A549 (cell line): ENCODE data around the gene ABCC3. TPM values are rescaled to one million over a fixed set of nuclear protein-coding genes. Genes with fewer than 3 reads are reported as not detected.

Experiments used
- ATAC-seq, 2 experiments: fragments of 200-7000 bp in 1 of 2; fragments of >200 bp in 1 of 2; cut with Nextera tagmentation in 1 of 2; cut with Tn5 transposase in 1 of 2; 3 replicates each; pipeline versions ENCODE4 v1.8.0 to v1.9.1; 2018 to 2020; ENCODE audit warnings: mild to moderate bottlenecking in 1 of 2, moderate library complexity in 1 of 2
- CTCF ChIA-PET: fragments of 300-600 bp; sonication (Branson Sonifier 250); formaldehyde crosslinking; extraction: SDS; loops from one replicate; lab custom pipeline; 2021; ENCODE audit warnings: antibody characterized with exemption, inconsistent platforms; lab: Yijun Ruan, JAX
- POLR2A ChIA-PET: fragments of 350-600 bp; formaldehyde crosslinking; extraction: SDS; loops from one replicate; lab custom pipeline; 2021; ENCODE audit warnings: antibody characterized with exemption, inconsistent platforms; lab: Yijun Ruan, JAX
- DNase-seq, 2 experiments: peaks; one replicate each; pipeline versions ENCODE4 v3.0.0 to v3.0.0-alpha.2; 2011 to 2016; ENCODE audit warnings: low read depth in 1 of 2, low spot score in 1 of 2
- FAIRE-seq: peaks from 2 replicates; lab custom pipeline; 2011; peaks lifted over from hg19 to GRCh38; lab: Jason Lieb, UNC
- H3K27ac ChIP-seq, 2 experiments: fragments of >200 bp; sonication (Bioruptor Twin); formaldehyde crosslinking; 3 replicates each; pipeline ENCODE4 v1.5.1; 2016 to 2017
- H3K4me1 ChIP-seq: fragments of >200 bp; sonication (Bioruptor Twin); formaldehyde crosslinking; 3 replicates; pipeline ENCODE4 v1.6.1; 2016
- H3K4me2 ChIP-seq: fragments of >200 bp; sonication (Bioruptor Twin); formaldehyde crosslinking; 3 replicates; pipeline ENCODE4 v1.6.1; 2016
- H3K4me3 ChIP-seq: fragments of >200 bp; sonication (Bioruptor Twin); formaldehyde crosslinking; 3 replicates; pipeline ENCODE4 v1.5.1; 2016
- H3K9me3 ChIP-seq: fragments of >200 bp; sonication (Bioruptor Twin); formaldehyde crosslinking; 3 replicates; pipeline ENCODE4 v1.6.1; 2016
- BCL3 ChIP-seq: fragments of >200 bp; sonication (Bioruptor Twin); formaldehyde crosslinking; IDR thresholded peaks from 3 replicates; pipeline ENCODE4 v1.6.1; 2016
- CHD2 ChIP-seq: fragments of 150-350 bp; IDR thresholded peaks from 2 replicates; pipeline ENCODE4 v1.6.1; 2014; ENCODE audit warnings: low read length; ENCODE audit not compliant: partially characterized antibody
- E2F6 ChIP-seq: IDR thresholded peaks from 2 replicates; pipeline ENCODE4 v1.6.1; 2012; ENCODE audit warnings: low read depth, borderline replicate concordance
- EHF ChIP-seq: fragments of 250-450 bp; sonication (Bioruptor Pico); IDR thresholded peaks from 2 replicates; pipeline ENCODE4 v1.5.0; 2020; ENCODE audit warnings: mild to moderate bottlenecking
- ELK1 ChIP-seq: fragments of 150-350 bp; IDR thresholded peaks from 2 replicates; pipeline ENCODE4 v1.6.1; 2014; ENCODE audit warnings: low read depth, mild to moderate bottlenecking, low read length
- ESRRA ChIP-seq: fragments of 150-350 bp; IDR thresholded peaks from 2 replicates; pipeline ENCODE4 v1.6.1; 2014; ENCODE audit warnings: mild to moderate bottlenecking, low read length, borderline replicate concordance
- FOSL2 ChIP-seq, 2 experiments: fragments of 450-650 bp in 1 of 2; fragments of >200 bp in 1 of 2; sonication (Bioruptor Twin) in 1 of 2; formaldehyde crosslinking; IDR thresholded peaks; 2 replicates each; pipeline versions ENCODE4 v1.5.0 to v1.6.1; 2016 to 2020; ENCODE audit warnings: mild to moderate bottlenecking in 1 of 2, moderate library complexity in 1 of 2
- JUN ChIP-seq, 2 experiments: fragments of >200 bp; sonication (Bioruptor Twin); formaldehyde crosslinking; IDR thresholded peaks; 2 replicates in 1 of 2; 3 replicates in 1 of 2; pipeline ENCODE4 v1.6.1; 2016 to 2017
- MAFK ChIP-seq: fragments of 450-650 bp; IDR thresholded peaks from 2 replicates; pipeline ENCODE4 v1.6.1; 2014; ENCODE audit not compliant: partially characterized antibody
- NR3C1 ChIP-seq: fragments of >200 bp; sonication (Bioruptor Twin); formaldehyde crosslinking; IDR thresholded peaks from 3 replicates; pipeline ENCODE4 v1.6.1; 2017
- PHF8 ChIP-seq: fragments of 200-600 bp; sonication (generic); IDR thresholded peaks from 2 replicates; pipeline ENCODE4 v1.6.1; 2016; ENCODE audit warnings: low read depth, mild to moderate bottlenecking, antibody characterized with exemption, moderate library complexity, borderline replicate concordance
- RAD21 ChIP-seq, 2 experiments: fragments of >200 bp in 1 of 2; sonication (Bioruptor Twin) in 1 of 2; formaldehyde crosslinking in 1 of 2; IDR thresholded peaks in 1 of 2; conservative IDR thresholded peaks in 1 of 2; 2 replicates in 1 of 2; 3 replicates in 1 of 2; pipeline ENCODE4 v1.6.1; 2012 to 2018; ENCODE audit warnings: inconsistent platforms in 1 of 2
- USF2 ChIP-seq: fragments of 450-650 bp; IDR thresholded peaks from 2 replicates; pipeline ENCODE4 v1.6.1; 2014; ENCODE audit warnings: antibody characterized with exemption
- ZFP36 ChIP-seq: fragments of 450-650 bp; IDR thresholded peaks from 2 replicates; pipeline ENCODE4 v1.6.1; 2014; ENCODE audit warnings: borderline replicate concordance; ENCODE audit not compliant: partially characterized antibody
- ZNF302 ChIP-seq: fragments of 250-450 bp; sonication (Bioruptor Pico); IDR thresholded peaks from 2 replicates; pipeline ENCODE4 v1.9.0; 2021; ENCODE audit warnings: inconsistent platforms, mild to moderate bottlenecking, moderate library complexity
- WGBS: methylation state at CpG from one replicate; pipeline ENCODE4 v1.1.6; 2017; ENCODE audit errors: missing lambda C conversion rate; 5-methylcytosine and 5-hydroxymethylcytosine counted together
- polyA plus RNA-seq, 4 experiments: library from polyadenylated mRNA; depleted of rRNA in 3 of 4; stranded (reverse); fragments of >200 nt; fragmentation: RNase III in 1 of 4; extraction: RNeasy Plus Mini Kit Qiagen cat#74134 plus additional on column Dnase treatment in 1 of 4; gene quantifications; 2 replicates in 3 of 4; 3 replicates in 1 of 4; pipeline ENCODE4 v1.2.3, GENCODE V29; 2011 to 2017
- TF ChIP-seq, protein P1 (sequence below): fragments of 250-450 bp; sonication (Bioruptor Pico); IDR thresholded peaks from 2 replicates; pipeline ENCODE4 v1.5.0; 2020; ENCODE audit warnings: low read depth, mild to moderate bottlenecking, moderate library complexity
- TF ChIP-seq, protein P2 (sequence below): IDR thresholded peaks from 2 replicates; pipeline ENCODE4 v1.6.1; 2012
- TF ChIP-seq, protein P3 (sequence below): fragments of 250-450 bp; sonication (Bioruptor Pico); IDR thresholded peaks from 2 replicates; pipeline ENCODE4 v1.5.0; 2021; ENCODE audit warnings: mild to moderate bottlenecking, moderate library complexity, borderline replicate concordance
- TF ChIP-seq, protein P4 (sequence below): fragments of 200-600 bp; sonication (generic); IDR thresholded peaks from 2 replicates; pipeline ENCODE4 v1.6.1; 2016; ENCODE audit warnings: antibody characterized with exemption, mild to moderate bottlenecking, moderate library complexity

Gene ABCC3
- polyA plus RNA-seq, 2 of the 4 experiments (the other 2 are of a cell fraction), result 248 to 342 TPM

DNA sequence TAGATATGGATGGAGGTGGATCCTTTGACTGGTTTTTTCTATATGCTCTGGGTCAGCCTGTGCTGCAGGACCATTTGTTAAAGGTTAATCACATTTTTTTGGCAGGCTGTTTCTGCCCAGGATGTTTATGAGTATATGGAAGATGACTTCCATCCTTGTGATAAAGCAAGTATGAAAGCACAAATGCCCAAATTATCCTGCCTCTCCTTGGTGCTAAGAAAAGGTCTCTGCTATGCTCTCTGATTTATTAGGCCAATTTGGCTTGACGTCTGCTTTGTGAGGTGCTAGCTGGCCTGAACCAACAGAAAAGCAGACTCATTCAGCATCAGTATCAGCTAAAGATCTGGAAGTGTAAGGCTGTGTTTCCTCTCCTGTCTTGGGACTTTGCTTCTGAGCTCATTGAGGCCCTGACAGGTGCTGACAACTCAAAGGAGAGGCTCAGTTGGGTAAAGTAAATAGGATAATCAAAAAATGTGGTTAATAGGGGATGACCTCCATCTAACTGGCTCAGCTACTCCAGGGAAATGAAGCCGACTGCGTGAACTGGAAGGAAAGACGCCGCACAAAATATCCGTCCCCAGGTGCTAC lies 57.9 kb downstream of the ABCC3 start (continued):
- TF ChIP-seq, protein P1, sequence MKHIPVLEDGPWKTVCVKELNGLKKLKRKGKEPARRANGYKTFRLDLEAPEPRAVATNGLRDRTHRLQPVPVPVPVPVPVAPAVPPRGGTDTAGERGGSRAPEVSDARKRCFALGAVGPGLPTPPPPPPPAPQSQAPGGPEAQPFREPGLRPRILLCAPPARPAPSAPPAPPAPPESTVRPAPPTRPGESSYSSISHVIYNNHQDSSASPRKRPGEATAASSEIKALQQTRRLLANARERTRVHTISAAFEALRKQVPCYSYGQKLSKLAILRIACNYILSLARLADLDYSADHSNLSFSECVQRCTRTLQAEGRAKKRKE, result peak; percentile 5; the same call in 1 of the 2 replicates
- TF ChIP-seq BCL3 (0 out of 3 replicates have a peak, but pooled peaks have one; percentile 10), E2F6 (no peak; the same call in 1 of the 2 replicates), MAFK (no peak), RAD21 (conservative IDR thresholded peaks at IDR 0.05 in 1 of 2, IDR thresholded peaks at IDR 0.05 in 1 of 2) (0 out of 5 replicates have a peak, but pooled peaks of 1 of the 2 experiments have one; percentile 9), ELK1 (no peak)
- TF ChIP-seq, protein P2, sequence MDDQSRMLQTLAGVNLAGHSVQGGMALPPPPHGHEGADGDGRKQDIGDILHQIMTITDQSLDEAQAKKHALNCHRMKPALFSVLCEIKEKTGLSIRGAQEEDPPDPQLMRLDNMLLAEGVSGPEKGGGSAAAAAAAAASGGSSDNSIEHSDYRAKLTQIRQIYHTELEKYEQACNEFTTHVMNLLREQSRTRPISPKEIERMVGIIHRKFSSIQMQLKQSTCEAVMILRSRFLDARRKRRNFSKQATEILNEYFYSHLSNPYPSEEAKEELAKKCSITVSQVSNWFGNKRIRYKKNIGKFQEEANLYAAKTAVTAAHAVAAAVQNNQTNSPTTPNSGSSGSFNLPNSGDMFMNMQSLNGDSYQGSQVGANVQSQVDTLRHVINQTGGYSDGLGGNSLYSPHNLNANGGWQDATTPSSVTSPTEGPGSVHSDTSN, result no peak

GRCh38 chr17:50693036-50693682 lies 58.5 kb downstream of the ABCC3 start:
- H3K4me1 ChIP-seq, result peaks cover 98% of the 10 kb centered on the region
- POLR2A ChIA-PET, result interaction anchor here (0.6 to 10.9 kb wide), 13 partner anchors 9 to 145 kb away, joined by 3 to 147 read pairs (median 10); partner anchors contain the start of genes ABCC3, CACNA1G and LUC7L3
- under 1% methylated on average over 5 of the region's 5 CpGs for WGBS
- FAIRE-seq (peak; percentile 98), ATAC-seq (peak; percentile 23 to 70), DNase-seq (peak; percentile 78 to 92)
- H3K27ac ChIP-seq, result peak overlapping the region; percentile 97 to 98
- H3K4me2 ChIP-seq, result peak overlapping the region; percentile 77
- H3K9me3 ChIP-seq, result no peaks in the 10 kb centered on the region
- peak overlapping the region; percentile 17 for H3K4me3 ChIP-seq
- CTCF ChIA-PET, result interaction anchor here (0.6 to 52.6 kb wide), 9 partner anchors 11 to 503 kb away, joined by 3 to 2097 read pairs (median 6); partner anchors contain the start of genes ABCC3 and SPATA20
- TF ChIP-seq ESRRA, result no peak
- TF ChIP-seq EHF (CRISPR knock-in tag), result no peak
- TF ChIP-seq, protein P3, sequence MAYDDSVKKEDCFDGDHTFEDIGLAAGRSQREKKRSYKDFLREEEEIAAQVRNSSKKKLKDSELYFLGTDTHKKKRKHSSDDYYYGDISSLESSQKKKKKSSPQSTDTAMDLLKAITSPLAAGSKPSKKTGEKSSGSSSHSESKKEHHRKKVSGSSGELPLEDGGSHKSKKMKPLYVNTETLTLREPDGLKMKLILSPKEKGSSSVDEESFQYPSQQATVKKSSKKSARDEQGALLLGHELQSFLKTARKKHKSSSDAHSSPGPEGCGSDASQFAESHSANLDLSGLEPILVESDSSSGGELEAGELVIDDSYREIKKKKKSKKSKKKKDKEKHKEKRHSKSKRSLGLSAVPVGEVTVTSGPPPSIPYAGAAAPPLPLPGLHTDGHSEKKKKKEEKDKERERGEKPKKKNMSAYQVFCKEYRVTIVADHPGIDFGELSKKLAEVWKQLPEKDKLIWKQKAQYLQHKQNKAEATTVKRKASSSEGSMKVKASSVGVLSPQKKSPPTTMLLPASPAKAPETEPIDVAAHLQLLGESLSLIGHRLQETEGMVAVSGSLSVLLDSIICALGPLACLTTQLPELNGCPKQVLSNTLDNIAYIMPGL (CRISPR knock-in tag), result no peak
- TF ChIP-seq, protein P1, result no peak
- TF ChIP-seq ZNF302 (CRISPR knock-in tag), result no peak
- TF ChIP-seq USF2, result no peak
- TF ChIP-seq, protein P2, result no peak
- TF ChIP-seq FOSL2 (IDR thresholded peaks at IDR 0.05), result peak; percentile 81; the same call in 1 of the 2 replicates
- peak; percentile 95 for TF ChIP-seq FOSL2 (CRISPR knock-in tag; IDR thresholded peaks at IDR 0.05)
- peak; percentile 50 for TF ChIP-seq CHD2
- TF ChIP-seq PHF8, result no peak
- TF ChIP-seq, protein P4, sequence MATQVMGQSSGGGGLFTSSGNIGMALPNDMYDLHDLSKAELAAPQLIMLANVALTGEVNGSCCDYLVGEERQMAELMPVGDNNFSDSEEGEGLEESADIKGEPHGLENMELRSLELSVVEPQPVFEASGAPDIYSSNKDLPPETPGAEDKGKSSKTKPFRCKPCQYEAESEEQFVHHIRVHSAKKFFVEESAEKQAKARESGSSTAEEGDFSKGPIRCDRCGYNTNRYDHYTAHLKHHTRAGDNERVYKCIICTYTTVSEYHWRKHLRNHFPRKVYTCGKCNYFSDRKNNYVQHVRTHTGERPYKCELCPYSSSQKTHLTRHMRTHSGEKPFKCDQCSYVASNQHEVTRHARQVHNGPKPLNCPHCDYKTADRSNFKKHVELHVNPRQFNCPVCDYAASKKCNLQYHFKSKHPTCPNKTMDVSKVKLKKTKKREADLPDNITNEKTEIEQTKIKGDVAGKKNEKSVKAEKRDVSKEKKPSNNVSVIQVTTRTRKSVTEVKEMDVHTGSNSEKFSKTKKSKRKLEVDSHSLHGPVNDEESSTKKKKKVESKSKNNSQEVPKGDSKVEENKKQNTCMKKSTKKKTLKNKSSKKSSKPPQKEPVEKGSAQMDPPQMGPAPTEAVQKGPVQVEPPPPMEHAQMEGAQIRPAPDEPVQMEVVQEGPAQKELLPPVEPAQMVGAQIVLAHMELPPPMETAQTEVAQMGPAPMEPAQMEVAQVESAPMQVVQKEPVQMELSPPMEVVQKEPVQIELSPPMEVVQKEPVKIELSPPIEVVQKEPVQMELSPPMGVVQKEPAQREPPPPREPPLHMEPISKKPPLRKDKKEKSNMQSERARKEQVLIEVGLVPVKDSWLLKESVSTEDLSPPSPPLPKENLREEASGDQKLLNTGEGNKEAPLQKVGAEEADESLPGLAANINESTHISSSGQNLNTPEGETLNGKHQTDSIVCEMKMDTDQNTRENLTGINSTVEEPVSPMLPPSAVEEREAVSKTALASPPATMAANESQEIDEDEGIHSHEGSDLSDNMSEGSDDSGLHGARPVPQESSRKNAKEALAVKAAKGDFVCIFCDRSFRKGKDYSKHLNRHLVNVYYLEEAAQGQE, result no peak
- TF ChIP-seq NR3C1, result no peak
- TF ChIP-seq JUN (IDR thresholded peaks at IDR 0.05), result peak; percentile 76 to 90; a peak in 4 of 5 replicates
- no peak for TF ChIP-seq ZFP36
